ENCODE measurements around the gene C1orf105. TPM values are rescaled to one million over a fixed set of nuclear protein-coding genes. Genes with fewer than 3 reads are reported as not detected.

C1orf105 gene
- total and polyA plus RNA-seq, 2 of the 8 experiments (the other 6 are each of a cell fraction or from before 2014, with no cell fraction given): not detected

DNA sequence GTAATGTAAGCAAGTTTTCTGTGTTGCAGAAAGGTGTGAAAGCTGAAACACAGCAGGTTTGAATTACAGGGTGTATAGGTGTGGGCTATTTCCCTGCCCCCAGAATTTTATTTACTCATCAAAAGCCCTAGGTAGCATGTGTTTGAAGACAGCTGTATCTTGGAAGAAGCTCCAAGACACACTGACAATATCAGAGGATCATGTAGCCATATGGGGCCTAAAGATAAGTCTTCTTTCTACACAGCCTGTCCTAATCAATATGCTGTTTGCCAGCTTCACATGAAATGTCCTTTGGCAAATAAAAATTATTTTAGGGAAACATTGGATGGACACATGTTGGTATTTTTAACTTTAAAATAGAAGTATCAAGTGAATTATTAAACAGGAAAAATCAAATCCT is 95.0 kb downstream of the C1orf105 start:
- Histone ChIP-seq H2BK12ac (ENCODE audit: low read depth, low read length) (no peak overlapping the region), H3K79me1 (ENCODE audit: low read depth, low read length) (no peaks in the 10 kb centered on the region), H3K4me2 (ENCODE audit: insufficient read depth in 1 of 2, low read depth in 2 of 2, low read length in 2 of 2) (no peak overlapping the region), H3K9ac (replicated peaks in 1 of 4; ENCODE audit: extremely low read depth in 1 of 4, low read depth in 3 of 4, low read length in 3 of 4) (no peak overlapping the region), H3K36me3 (ENCODE audit: control insufficient read depth in 2 of 4, insufficient read depth in 4 of 4, low read length in 3 of 4) (no peaks in the 10 kb centered on the region), H2BK5ac (ENCODE audit: low read depth, low read length) (no peak overlapping the region), H3K56ac (replicated peaks; ENCODE audit: insufficient read length, low read depth, low read length) (no peak overlapping the region), H4K91ac (replicated peaks; ENCODE audit: insufficient read length, low read length) (no peak overlapping the region), H4K5ac (ENCODE audit: insufficient read length, low read depth, low read length) (no peak overlapping the region), H2BK15ac (ENCODE audit: low read length) (no peak overlapping the region), H3K27me3 (replicated peaks in 1 of 4; ENCODE audit: control insufficient read depth in 3 of 4, extremely low read depth in 1 of 4, insufficient read depth in 3 of 4, low read length in 3 of 4) (no peaks in the 10 kb centered on the region), H2AFZ (ENCODE audit: low read length) (no peak overlapping the region), H2BK120ac (replicated peaks; ENCODE audit: low read depth, low read length) (no peak overlapping the region), H3K23me2 (ENCODE audit: low read depth, low read length) (no peaks in the 10 kb centered on the region), H3K27ac (ENCODE audit: low read depth, low read length) (no peak overlapping the region), H3K4me3 (ENCODE audit: extremely low read depth in 1 of 4, insufficient read depth in 2 of 4, low read depth in 3 of 4, low read length in 4 of 4) (no peak overlapping the region), H4K20me1 (replicated peaks in 1 of 2; ENCODE audit: control insufficient read depth in 1 of 2, insufficient read depth in 2 of 2, low read length in 2 of 2) (no peaks in the 10 kb centered on the region), H3K79me2 (ENCODE audit: control insufficient read depth in 1 of 2, insufficient read depth in 2 of 2, low read length in 2 of 2) (no peaks in the 10 kb centered on the region), H3K9me3 (ENCODE audit: insufficient read depth in 2 of 2, low read depth in 1 of 2, low read length in 1 of 2) (no peaks in the 10 kb centered on the region), H3K14ac (ENCODE audit: insufficient read length) (no peak overlapping the region), H3K18ac (ENCODE audit: extremely low read depth, low read length) (no peak overlapping the region), H4K8ac (ENCODE audit: extremely low read depth, insufficient read depth, low read length) (no peak overlapping the region), H3K23ac (ENCODE audit: insufficient read length) (no peak overlapping the region), H2AK5ac (ENCODE audit: low read depth, low read length) (no peak overlapping the region), H3K4ac (replicated peaks; ENCODE audit: insufficient read length, low read depth, low read length) (no peak overlapping the region), H2BK20ac (ENCODE audit: low read length) (no peak overlapping the region), H3K4me1 (replicated peaks in 1 of 4; ENCODE audit: control insufficient read depth in 3 of 4, insufficient read depth in 4 of 4, low read length in 3 of 4) (no peaks in the 10 kb centered on the region)
- ChIA-PET POLR2A (ENCODE audit: partially characterized antibody) (no interaction called here), CTCF (ENCODE audit: partially characterized antibody) (interaction anchor here (0.6 kb wide), 1 partner anchor 1186 kb away, joined by 3 read pairs; no protein-coding TSS in a partner anchor)
- FAIRE-seq (no peak), DNase-seq (ENCODE audit: low read depth in 1 of 2, low spot score in 2 of 2) (no peak)
- TF ChIP-seq ZNF274 (IDR thresholded peaks at IDR 0.05; ENCODE audit: borderline replicate concordance, extremely low read depth, low read length) (no peak), KDM5A (IDR thresholded peaks at IDR 0.05; ENCODE audit: low read length) (no peak), RAD21 (IDR thresholded peaks at IDR 0.05 in 1 of 2, conservative IDR thresholded peaks at IDR 0.05 in 1 of 2; ENCODE audit: low read depth in 2 of 2, low read length in 2 of 2) (no peak), FOSL1 (IDR thresholded peaks at IDR 0.05; ENCODE audit: insufficient read depth, low read depth, low read length) (no peak), NRF1 (IDR thresholded peaks at IDR 0.05; ENCODE audit: low read depth, low read length) (no peak), POLR2AphosphoS5 (IDR thresholded peaks at IDR 0.05; ENCODE audit: low read depth, low read length) (no peak), TAF1 (IDR thresholded peaks at IDR 0.05; ENCODE audit: low read depth, low read length) (no peak)
- TF ChIP-seq, protein P1, sequence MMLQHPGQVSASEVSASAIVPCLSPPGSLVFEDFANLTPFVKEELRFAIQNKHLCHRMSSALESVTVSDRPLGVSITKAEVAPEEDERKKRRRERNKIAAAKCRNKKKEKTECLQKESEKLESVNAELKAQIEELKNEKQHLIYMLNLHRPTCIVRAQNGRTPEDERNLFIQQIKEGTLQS (IDR thresholded peaks at IDR 0.05; ENCODE audit: insufficient read depth, low read depth, low read length): no peak
